GM18951 (cell line): Measurements from ENCODE around the gene HMCN2.

Experiments used
- POLR2A ChIP-seq: IDR thresholded peaks from 4 replicates; pipeline ENCODE4 v1.6.1; 2011; ENCODE audit warnings: mild to moderate bottlenecking; ENCODE audit not compliant: insufficient read length, insufficient read depth; ENCODE audit errors: extremely low read depth
- in situ Hi-C: fragments of 300-500 bp; cut with MboI; formaldehyde crosslinking; loops from one replicate; pipeline ENCODE4 v1.12.0; 2022; ENCODE audit warnings: low sequenced_read_pairs, mixed read lengths, inconsistent platforms; ENCODE audit not compliant: unreplicated experiment

Gene HMCN2

GRCh38 chr9:130473566-130473965 is 208.0 kb downstream of the HMCN2 start:
- in situ Hi-C loops: no loop called here
- TF ChIP-seq POLR2A: no peak

- in situ Hi-C loops: no loop called here
- TF ChIP-seq POLR2A: no peak
Measured at GRCh38 chr9:130474106-130474505, 208.5 kb downstream of the HMCN2 start.

- TF ChIP-seq POLR2A: no peak
- in situ Hi-C loops: no loop called here
Measured at GRCh38 chr9:130476151-130476730, 210.7 kb downstream of the HMCN2 start.

GRCh38 chr9:130477564-130477963 is 212.0 kb downstream of the HMCN2 start:
- in situ Hi-C loops: no loop called here
- no peak for TF ChIP-seq POLR2A

GRCh38 chr9:130478152-130478551 is 212.6 kb downstream of the HMCN2 start:
- TF ChIP-seq POLR2A: no peak
- in situ Hi-C loops: no loop called here

GRCh38 chr9:130478736-130479575 is 213.4 kb downstream of the HMCN2 start:
- TF ChIP-seq POLR2A: no peak
- in situ Hi-C loops: no loop called here

GRCh38 chr9:130479587-130479986 is 214.0 kb downstream of the HMCN2 start:
- in situ Hi-C loops: no loop called here

GRCh38 chr9:130480673-130481072 is 215.1 kb downstream of the HMCN2 start:
- in situ Hi-C loops: no loop called here
- TF ChIP-seq POLR2A: no peak

More at GRCh38 chr9:130479587-130479986, 214.0 kb downstream of the HMCN2 start:
- TF ChIP-seq POLR2A: no peak

- in situ Hi-C loops: no loop called here
- no peak for TF ChIP-seq POLR2A
Measured at GRCh38 chr9:130482463-130482862, 216.9 kb downstream of the HMCN2 start.

GRCh38 chr9:130483371-130483971 is 217.9 kb downstream of the HMCN2 start:
- in situ Hi-C loops: no loop called here

More at GRCh38 chr9:130483371-130483971, 217.9 kb downstream of the HMCN2 start:
- TF ChIP-seq POLR2A: no peak
